ENCODE data around the gene PAFAH1B2.
A peak's percentile ranks its signal among the peaks of the same experiment; 100 is the strongest.

Gene PAFAH1B2

GRCh38 chr11:117195258-117195657 lies 51.2 kb downstream of the PAFAH1B2 start:
- H3K27me3 Mint-ChIP-seq (ENCODE audit: low read depth): no peaks in the 10 kb centered on the region
- no peak for DNase-seq (ENCODE audit: low spot score)
- peak overlapping the region; percentile 24 for H3K27ac Mint-ChIP-seq
- no peaks in the 10 kb centered on the region for H3K4me1 Mint-ChIP-seq (ENCODE audit: low read depth)
- H3K4me3 Mint-ChIP-seq: no peak overlapping the region
- peaks cover 6% of the 10 kb centered on the region for H3K36me3 Mint-ChIP-seq (ENCODE audit: low read depth)
- no peaks in the 10 kb centered on the region for H3K9me3 Mint-ChIP-seq

DNA sequence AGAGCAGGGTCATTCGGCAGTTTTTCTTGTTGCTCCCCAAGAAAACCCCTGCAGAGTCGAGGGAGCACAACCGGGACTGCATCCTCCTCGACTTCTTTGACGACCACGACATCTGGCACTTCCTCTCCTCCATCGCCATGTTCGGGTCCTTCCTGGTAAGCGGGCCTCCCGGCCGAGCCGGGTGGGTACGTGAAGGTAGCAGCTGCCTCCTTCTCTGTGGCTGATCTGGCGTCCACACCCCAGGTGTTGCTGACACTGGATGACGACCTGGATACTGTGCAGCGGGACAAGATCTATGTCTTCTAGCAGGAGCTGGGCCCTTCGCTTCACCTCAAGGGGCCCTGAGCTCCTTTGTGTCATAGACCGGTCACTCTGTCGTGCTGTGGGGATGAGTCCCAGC lies 51.7 kb downstream of the PAFAH1B2 start:
- H3K4me1 Mint-ChIP-seq (ENCODE audit: low read depth): no peaks in the 10 kb centered on the region
- DNase-seq (ENCODE audit: low spot score): no peak
- H3K27ac Mint-ChIP-seq: no peak overlapping the region
- no peak overlapping the region for H3K4me3 Mint-ChIP-seq
- H3K36me3 Mint-ChIP-seq (ENCODE audit: low read depth): peaks cover 6% of the 10 kb centered on the region
- no peaks in the 10 kb centered on the region for H3K27me3 Mint-ChIP-seq (ENCODE audit: low read depth)
- H3K9me3 Mint-ChIP-seq: no peaks in the 10 kb centered on the region

DNA sequence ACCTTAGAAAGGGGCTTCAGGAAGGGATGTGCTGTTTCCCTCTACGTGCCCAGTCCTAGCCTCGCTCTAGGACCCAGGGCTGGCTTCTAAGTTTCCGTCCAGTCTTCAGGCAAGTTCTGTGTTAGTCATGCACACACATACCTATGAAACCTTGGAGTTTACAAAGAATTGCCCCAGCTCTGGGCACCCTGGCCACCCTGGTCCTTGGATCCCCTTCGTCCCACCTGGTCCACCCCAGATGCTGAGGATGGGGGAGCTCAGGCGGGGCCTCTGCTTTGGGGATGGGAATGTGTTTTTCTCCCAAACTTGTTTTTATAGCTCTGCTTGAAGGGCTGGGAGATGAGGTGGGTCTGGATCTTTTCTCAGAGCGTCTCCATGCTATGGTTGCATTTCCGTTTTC lies 52.9 kb downstream of the PAFAH1B2 start:
- peaks cover 4% of the 10 kb centered on the region for H3K36me3 Mint-ChIP-seq (ENCODE audit: low read depth)
- H3K27me3 Mint-ChIP-seq (ENCODE audit: low read depth): no peaks in the 10 kb centered on the region
- H3K4me3 Mint-ChIP-seq: no peak overlapping the region
- H3K27ac Mint-ChIP-seq: no peak overlapping the region
- DNase-seq (ENCODE audit: low spot score): no peak
- H3K4me1 Mint-ChIP-seq (ENCODE audit: low read depth): no peaks in the 10 kb centered on the region
- no peaks in the 10 kb centered on the region for H3K9me3 Mint-ChIP-seq

- H3K4me1 Mint-ChIP-seq (ENCODE audit: low read depth): no peaks in the 10 kb centered on the region
- no peak overlapping the region for H3K4me3 Mint-ChIP-seq
- DNase-seq (ENCODE audit: low spot score): no peak
- peaks cover 4% of the 10 kb centered on the region for H3K36me3 Mint-ChIP-seq (ENCODE audit: low read depth)
- H3K27me3 Mint-ChIP-seq (ENCODE audit: low read depth): no peaks in the 10 kb centered on the region
- H3K9me3 Mint-ChIP-seq: no peaks in the 10 kb centered on the region
- no peak overlapping the region for H3K27ac Mint-ChIP-seq
Measured at GRCh38 chr11:117197516-117198456, 53.7 kb downstream of the PAFAH1B2 start.

- H3K27me3 Mint-ChIP-seq (ENCODE audit: low read depth): no peaks in the 10 kb centered on the region
- no peak overlapping the region for H3K27ac Mint-ChIP-seq
- no peaks in the 10 kb centered on the region for H3K9me3 Mint-ChIP-seq
- H3K4me1 Mint-ChIP-seq (ENCODE audit: low read depth): no peaks in the 10 kb centered on the region
- DNase-seq (ENCODE audit: low spot score): no peak
- H3K4me3 Mint-ChIP-seq: no peak overlapping the region
- peaks cover 4% of the 10 kb centered on the region for H3K36me3 Mint-ChIP-seq (ENCODE audit: low read depth)
Measured at GRCh38 chr11:117198613-117199012, 54.5 kb downstream of the PAFAH1B2 start.

- Mint-ChIP-seq H3K4me3 (no peak within 1 kb of the TSS), H3K9me3 (no peaks in the 10 kb centered on the region), H3K4me1 (ENCODE audit: low read depth) (no peaks in the 10 kb centered on the region), H3K36me3 (ENCODE audit: low read depth) (peaks cover 9% of the 10 kb centered on the region), H3K27me3 (ENCODE audit: low read depth) (no peaks in the 10 kb centered on the region), H3K27ac (no peak within 1 kb of the TSS)
- DNase-seq (ENCODE audit: low spot score): no peak
Measured at GRCh38 chr11:117199053-117199915, 55.2 kb downstream of the PAFAH1B2 start, which contains the start of gene TAGLN. TAGLN (plus strand) TSS chr11:117199370; CDS start chr11:117203014, 3,644 bp downstream.

GRCh38 chr11:117199916-117200812 lies 56.1 kb downstream of the PAFAH1B2 start:
- no peak for DNase-seq (ENCODE audit: low spot score)
- H3K4me1 Mint-ChIP-seq (ENCODE audit: low read depth): no peaks in the 10 kb centered on the region
- H3K27me3 Mint-ChIP-seq (ENCODE audit: low read depth): no peaks in the 10 kb centered on the region
- no peaks in the 10 kb centered on the region for H3K9me3 Mint-ChIP-seq
- H3K36me3 Mint-ChIP-seq (ENCODE audit: low read depth): peaks cover 15% of the 10 kb centered on the region
- H3K4me3 Mint-ChIP-seq: no peak overlapping the region
- no peak overlapping the region for H3K27ac Mint-ChIP-seq

DNA sequence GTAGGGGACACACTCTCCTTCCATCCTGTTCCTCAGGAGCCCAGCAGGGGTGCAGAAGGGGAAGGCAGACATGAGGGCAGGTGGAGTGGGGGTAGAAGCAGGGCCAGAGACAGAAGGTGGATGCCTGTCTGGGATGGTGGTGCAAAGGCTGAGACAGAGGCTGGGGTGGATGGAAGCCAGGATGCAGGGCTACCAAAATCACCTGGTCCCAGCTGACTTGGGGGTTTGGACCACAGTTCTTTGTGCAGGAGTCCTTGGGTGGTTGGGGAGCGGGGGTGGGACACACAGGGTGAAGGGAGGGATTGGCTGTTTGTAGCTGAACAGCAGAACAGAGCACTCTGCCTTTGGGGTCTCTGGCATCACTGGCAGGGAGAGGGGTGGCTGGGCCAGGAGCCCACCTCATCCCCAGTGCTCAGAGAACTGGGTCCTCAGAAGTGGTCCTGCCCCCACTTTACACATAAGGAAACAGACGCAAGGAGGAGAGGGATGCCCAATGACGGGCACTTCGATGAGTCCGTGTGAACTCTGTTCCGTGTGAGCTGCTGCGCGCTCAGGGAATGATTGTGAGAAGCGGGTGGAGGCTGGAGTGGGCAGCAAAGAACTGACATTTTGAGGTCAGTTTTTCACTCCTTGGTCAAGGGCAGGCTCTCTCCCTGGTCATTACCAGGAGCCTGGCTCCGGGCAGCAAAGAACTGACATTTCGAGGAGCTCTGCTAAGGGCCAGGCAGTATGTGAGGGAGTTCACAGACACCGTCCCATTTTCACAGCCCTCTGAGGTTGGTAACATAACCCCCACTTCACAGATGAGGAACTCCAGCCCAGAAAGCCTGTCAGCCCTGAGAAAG lies 56.9 kb downstream of the PAFAH1B2 start:
- Mint-ChIP-seq H3K27me3 (ENCODE audit: low read depth) (no peaks in the 10 kb centered on the region), H3K4me1 (ENCODE audit: low read depth) (no peaks in the 10 kb centered on the region), H3K4me3 (no peak overlapping the region), H3K27ac (no peak overlapping the region), H3K9me3 (no peaks in the 10 kb centered on the region), H3K36me3 (ENCODE audit: low read depth) (peaks cover 19% of the 10 kb centered on the region)
- DNase-seq (ENCODE audit: low spot score): no peak

DNA sequence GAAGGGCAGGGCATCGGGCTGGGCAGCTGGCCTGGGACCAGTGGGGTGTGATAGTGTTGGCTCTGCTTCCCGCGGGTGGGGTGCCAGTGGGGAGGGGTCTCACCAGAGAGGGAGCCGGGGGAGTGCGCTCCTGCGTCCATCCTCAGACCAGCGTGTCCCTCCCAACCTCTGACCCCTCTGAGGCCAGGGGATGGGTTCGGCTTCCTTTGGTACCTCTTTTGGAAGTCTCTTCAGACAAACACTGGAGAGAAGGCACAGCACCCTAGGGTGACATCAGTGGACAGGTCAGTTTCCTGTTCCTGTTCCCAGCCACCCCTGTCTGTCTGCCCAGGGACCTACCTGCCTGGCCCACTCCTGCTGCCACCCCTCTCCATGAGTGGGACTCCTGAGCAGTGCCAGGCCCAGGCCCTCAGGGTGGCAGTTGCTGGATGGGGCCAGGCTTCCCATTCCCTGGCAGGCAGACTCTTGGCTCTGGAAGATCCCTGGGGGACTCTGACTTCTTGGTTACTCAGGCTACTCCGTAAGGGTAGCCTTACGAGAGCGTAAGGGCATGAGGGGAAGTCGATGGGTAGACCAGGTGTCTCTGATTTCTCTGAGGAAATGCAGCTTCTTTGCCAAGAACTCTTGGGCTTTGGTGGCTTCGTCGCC lies 57.7 kb downstream of the PAFAH1B2 start:
- no peaks in the 10 kb centered on the region for H3K9me3 Mint-ChIP-seq
- no peaks in the 10 kb centered on the region for H3K27me3 Mint-ChIP-seq (ENCODE audit: low read depth)
- no peak overlapping the region for H3K27ac Mint-ChIP-seq
- H3K4me1 Mint-ChIP-seq (ENCODE audit: low read depth): no peaks in the 10 kb centered on the region
- H3K4me3 Mint-ChIP-seq: no peak overlapping the region
- no peak for DNase-seq (ENCODE audit: low spot score)
- H3K36me3 Mint-ChIP-seq (ENCODE audit: low read depth): peaks cover 21% of the 10 kb centered on the region

- Mint-ChIP-seq H3K4me1 (ENCODE audit: low read depth) (no peaks in the 10 kb centered on the region), H3K9me3 (no peaks in the 10 kb centered on the region), H3K27me3 (ENCODE audit: low read depth) (no peaks in the 10 kb centered on the region), H3K4me3 (no peak overlapping the region), H3K27ac (no peak overlapping the region), H3K36me3 (ENCODE audit: low read depth) (peaks cover 21% of the 10 kb centered on the region)
- DNase-seq (ENCODE audit: low spot score): no peak
Measured at GRCh38 chr11:117202386-117203068, 58.4 kb downstream of the PAFAH1B2 start.

DNA sequence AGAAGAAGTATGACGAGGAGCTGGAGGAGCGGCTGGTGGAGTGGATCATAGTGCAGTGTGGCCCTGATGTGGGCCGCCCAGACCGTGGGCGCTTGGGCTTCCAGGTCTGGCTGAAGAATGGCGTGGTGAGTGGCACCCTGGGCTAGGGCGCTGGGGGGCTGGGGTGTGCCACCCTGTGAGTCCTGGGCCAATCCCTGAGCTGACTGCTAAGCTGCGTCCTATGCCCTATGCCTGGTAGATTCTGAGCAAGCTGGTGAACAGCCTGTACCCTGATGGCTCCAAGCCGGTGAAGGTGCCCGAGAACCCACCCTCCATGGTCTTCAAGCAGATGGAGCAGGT lies 59.0 kb downstream of the PAFAH1B2 start:
- Mint-ChIP-seq H3K4me3 (no peak overlapping the region), H3K9me3 (no peaks in the 10 kb centered on the region), H3K27ac (no peak overlapping the region), H3K36me3 (ENCODE audit: low read depth) (peaks cover 21% of the 10 kb centered on the region), H3K27me3 (ENCODE audit: low read depth) (no peaks in the 10 kb centered on the region), H3K4me1 (ENCODE audit: low read depth) (no peaks in the 10 kb centered on the region)
- no peak for DNase-seq (ENCODE audit: low spot score)
